WTC11 (cell line): ENCODE results near the gene ASAH2. TPM values are rescaled to one million over a fixed set of nuclear protein-coding genes. Genes with fewer than 3 reads are reported as not detected.

ENCODE experiments used
- ATAC-seq: fragments of 200-7000 bp; cut with Tn5 transposase; 2 replicates; pipeline ENCODE4 v1.10.0; 2021; ENCODE audit warnings: mild to moderate bottlenecking, moderate library complexity
- CTCF ChIA-PET: fragments of 300-600 bp; sonication (Branson Sonifier 250); formaldehyde crosslinking; loops from one replicate; lab custom pipeline; 2021; ENCODE audit warnings: antibody characterized with exemption; lab: Charles Lee
- POLR2A ChIA-PET: fragments of 350-600 bp; sonication (Branson Sonifier 250); formaldehyde crosslinking; loops from one replicate; lab custom pipeline; 2021; ENCODE audit warnings: antibody characterized with exemption; lab: Charles Lee
- DNase-seq: peaks from one replicate; pipeline ENCODE4 v3.0.0; 2021; ENCODE audit warnings: low spot score
- H3K27ac Mint-ChIP-seq: 2 replicates; pipeline ENCODE4 v1.8.0; 2021; ENCODE audit warnings: mixed read lengths
- H3K27me3 Mint-ChIP-seq: 2 replicates; pipeline ENCODE4 v1.8.0; 2021; ENCODE audit warnings: low read depth, mild to moderate bottlenecking, moderate library complexity, mixed read lengths
- H3K36me3 Mint-ChIP-seq: 2 replicates; pipeline ENCODE4 v1.8.0; 2021; ENCODE audit warnings: mixed read lengths
- H3K4me1 Mint-ChIP-seq: 2 replicates; pipeline ENCODE4 v1.8.0; 2022; ENCODE audit warnings: mixed read lengths
- H3K4me3 Mint-ChIP-seq: 2 replicates; pipeline ENCODE4 v1.8.0; 2021; ENCODE audit warnings: mild to moderate bottlenecking, moderate library complexity, mixed read lengths
- H3K9me3 Mint-ChIP-seq: 2 replicates; pipeline ENCODE4 v1.8.0; 2021; ENCODE audit warnings: mixed read lengths
- E2F5 ChIP-seq: sonication (generic); formaldehyde crosslinking; IDR thresholded peaks from 2 replicates; pipeline ENCODE4 v1.8.1; 2022; ENCODE audit warnings: mild to moderate bottlenecking, moderate library complexity, missing genetic modification reagents
- FOXP1 ChIP-seq: sonication (generic); formaldehyde crosslinking; IDR thresholded peaks from 2 replicates; pipeline ENCODE4 v1.8.0; 2022; ENCODE audit warnings: missing genetic modification reagents, mild to moderate bottlenecking, moderate library complexity, borderline replicate concordance
- NR1H2 ChIP-seq: sonication (generic); formaldehyde crosslinking; IDR thresholded peaks from 2 replicates; pipeline ENCODE4 v1.9.0; 2021; ENCODE audit warnings: mild to moderate bottlenecking, moderate library complexity, missing genetic modification reagents
- OVOL2 ChIP-seq: fragments of 250-450 bp; sonication (Bioruptor Pico); IDR thresholded peaks from 2 replicates; pipeline ENCODE4 v1.9.0; 2021; ENCODE audit warnings: mild to moderate bottlenecking, borderline replicate concordance
- TEAD1 ChIP-seq: sonication (generic); formaldehyde crosslinking; IDR thresholded peaks from 2 replicates; pipeline ENCODE4 v1.8.0; 2022; ENCODE audit warnings: mild to moderate bottlenecking, missing genetic modification reagents
- ZNF219 ChIP-seq: sonication (generic); formaldehyde crosslinking; IDR thresholded peaks from 2 replicates; pipeline ENCODE4 v1.8.0; 2023; ENCODE audit warnings: missing genetic modification reagents, mild to moderate bottlenecking, borderline replicate concordance
- total RNA-seq: library from RNA; stranded (reverse); gene quantifications from 3 replicates; pipeline ENCODE4 v1.2.3, GENCODE V29; 2021
- TF ChIP-seq, protein P1 (sequence below): sonication (generic); formaldehyde crosslinking; IDR thresholded peaks from 2 replicates; pipeline ENCODE4 v1.8.0; 2022; ENCODE audit warnings: mild to moderate bottlenecking, missing genetic modification reagents
- TF ChIP-seq, protein P2 (sequence below): sonication (generic); formaldehyde crosslinking; IDR thresholded peaks from 2 replicates; pipeline ENCODE4 v1.8.1; 2022; ENCODE audit warnings: missing genetic modification reagents, borderline replicate concordance
- TF ChIP-seq, protein P3 (sequence below): sonication (generic); formaldehyde crosslinking; IDR thresholded peaks from 2 replicates; pipeline ENCODE4 v1.8.0; 2023; ENCODE audit warnings: missing genetic modification reagents, mild to moderate bottlenecking, borderline replicate concordance

The ASAH2 gene
- total RNA-seq, 1 experiment from 2014 or later: 4.1 TPM

DNA sequence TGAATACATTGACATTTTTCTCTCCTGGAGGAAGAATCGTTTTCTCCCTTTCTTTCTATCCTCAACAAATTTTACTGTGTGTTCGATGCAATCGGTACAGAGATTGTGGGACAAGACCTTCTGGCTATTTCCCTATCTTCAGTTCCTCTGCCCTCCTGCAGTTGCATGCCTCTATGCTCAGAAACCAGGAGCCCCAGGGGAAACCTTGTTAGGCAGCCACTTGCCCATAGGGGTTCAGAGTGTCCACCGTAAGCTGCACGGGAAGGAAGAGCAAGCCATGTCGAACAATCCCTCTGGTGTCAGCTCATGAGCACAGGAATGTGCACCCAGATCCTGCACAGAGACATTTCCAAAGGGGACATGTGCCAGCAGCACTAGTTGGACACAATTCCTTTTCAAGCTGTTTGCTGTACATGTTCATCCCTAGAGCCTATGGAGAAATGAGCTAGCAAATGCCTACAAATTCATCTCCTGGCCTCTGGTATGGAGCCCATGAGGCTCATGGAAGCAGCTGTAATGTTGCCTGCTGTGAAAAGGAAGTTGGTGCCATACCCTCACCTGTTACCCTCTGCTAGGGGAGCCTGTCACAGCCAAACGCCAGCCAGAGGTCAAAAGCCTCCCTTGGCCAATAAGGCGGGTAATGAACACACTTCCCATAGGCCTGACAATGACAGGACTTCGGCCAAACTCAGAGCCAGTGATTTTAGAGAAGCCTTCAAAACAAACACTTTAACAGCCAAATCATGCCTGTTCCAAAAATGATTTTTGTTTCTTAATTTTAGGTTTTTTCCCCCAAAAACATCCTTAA is 35.9 kb upstream of the ASAH2 start (continued):
- TF ChIP-seq, protein P1, sequence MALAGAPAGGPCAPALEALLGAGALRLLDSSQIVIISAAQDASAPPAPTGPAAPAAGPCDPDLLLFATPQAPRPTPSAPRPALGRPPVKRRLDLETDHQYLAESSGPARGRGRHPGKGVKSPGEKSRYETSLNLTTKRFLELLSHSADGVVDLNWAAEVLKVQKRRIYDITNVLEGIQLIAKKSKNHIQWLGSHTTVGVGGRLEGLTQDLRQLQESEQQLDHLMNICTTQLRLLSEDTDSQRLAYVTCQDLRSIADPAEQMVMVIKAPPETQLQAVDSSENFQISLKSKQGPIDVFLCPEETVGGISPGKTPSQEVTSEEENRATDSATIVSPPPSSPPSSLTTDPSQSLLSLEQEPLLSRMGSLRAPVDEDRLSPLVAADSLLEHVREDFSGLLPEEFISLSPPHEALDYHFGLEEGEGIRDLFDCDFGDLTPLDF (CRISPR knock-in tag): no peak
- TF ChIP-seq, all 79 proteins: peak for 0

GRCh38 chr10:50286517-50286916 is 35.2 kb upstream of the ASAH2 start:
- no peak for ATAC-seq
- ChIA-PET CTCF (interaction anchor here (1.2 kb wide), 1 partner anchor 11 kb away, joined by 3 read pairs; no protein-coding TSS in a partner anchor), POLR2A (no interaction called here)
- Mint-ChIP-seq H3K4me3 (no peak overlapping the region), H3K27ac (no peak overlapping the region), H3K36me3 (no peaks in the 10 kb centered on the region), H3K4me1 (peaks cover 4% of the 10 kb centered on the region; the same call in 1 of the 2 replicates), H3K9me3 (peaks cover 4% of the 10 kb centered on the region), H3K27me3 (no peaks in the 10 kb centered on the region)
- DNase-seq: no peak
- TF ChIP-seq, protein P2, sequence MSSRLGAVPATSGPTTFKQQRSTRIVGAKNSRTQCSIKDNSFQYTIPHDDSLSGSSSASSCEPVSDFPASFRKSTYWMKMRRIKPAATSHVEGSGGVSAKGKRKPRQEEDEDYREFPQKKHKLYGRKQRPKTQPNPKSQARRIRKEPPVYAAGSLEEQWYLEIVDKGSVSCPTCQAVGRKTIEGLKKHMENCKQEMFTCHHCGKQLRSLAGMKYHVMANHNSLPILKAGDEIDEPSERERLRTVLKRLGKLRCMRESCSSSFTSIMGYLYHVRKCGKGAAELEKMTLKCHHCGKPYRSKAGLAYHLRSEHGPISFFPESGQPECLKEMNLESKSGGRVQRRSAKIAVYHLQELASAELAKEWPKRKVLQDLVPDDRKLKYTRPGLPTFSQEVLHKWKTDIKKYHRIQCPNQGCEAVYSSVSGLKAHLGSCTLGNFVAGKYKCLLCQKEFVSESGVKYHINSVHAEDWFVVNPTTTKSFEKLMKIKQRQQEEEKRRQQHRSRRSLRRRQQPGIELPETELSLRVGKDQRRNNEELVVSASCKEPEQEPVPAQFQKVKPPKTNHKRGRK (CRISPR knock-in tag): no peak
- TF ChIP-seq NR1H2: no peak

- H3K9me3 Mint-ChIP-seq: peaks cover 4% of the 10 kb centered on the region
- peaks cover 15% of the 10 kb centered on the region for H3K4me1 Mint-ChIP-seq
- H3K36me3 Mint-ChIP-seq: no peaks in the 10 kb centered on the region
- DNase-seq: no peak
- TF ChIP-seq E2F5 (CRISPR knock-in tag): no peak
- TF ChIP-seq, protein P3, sequence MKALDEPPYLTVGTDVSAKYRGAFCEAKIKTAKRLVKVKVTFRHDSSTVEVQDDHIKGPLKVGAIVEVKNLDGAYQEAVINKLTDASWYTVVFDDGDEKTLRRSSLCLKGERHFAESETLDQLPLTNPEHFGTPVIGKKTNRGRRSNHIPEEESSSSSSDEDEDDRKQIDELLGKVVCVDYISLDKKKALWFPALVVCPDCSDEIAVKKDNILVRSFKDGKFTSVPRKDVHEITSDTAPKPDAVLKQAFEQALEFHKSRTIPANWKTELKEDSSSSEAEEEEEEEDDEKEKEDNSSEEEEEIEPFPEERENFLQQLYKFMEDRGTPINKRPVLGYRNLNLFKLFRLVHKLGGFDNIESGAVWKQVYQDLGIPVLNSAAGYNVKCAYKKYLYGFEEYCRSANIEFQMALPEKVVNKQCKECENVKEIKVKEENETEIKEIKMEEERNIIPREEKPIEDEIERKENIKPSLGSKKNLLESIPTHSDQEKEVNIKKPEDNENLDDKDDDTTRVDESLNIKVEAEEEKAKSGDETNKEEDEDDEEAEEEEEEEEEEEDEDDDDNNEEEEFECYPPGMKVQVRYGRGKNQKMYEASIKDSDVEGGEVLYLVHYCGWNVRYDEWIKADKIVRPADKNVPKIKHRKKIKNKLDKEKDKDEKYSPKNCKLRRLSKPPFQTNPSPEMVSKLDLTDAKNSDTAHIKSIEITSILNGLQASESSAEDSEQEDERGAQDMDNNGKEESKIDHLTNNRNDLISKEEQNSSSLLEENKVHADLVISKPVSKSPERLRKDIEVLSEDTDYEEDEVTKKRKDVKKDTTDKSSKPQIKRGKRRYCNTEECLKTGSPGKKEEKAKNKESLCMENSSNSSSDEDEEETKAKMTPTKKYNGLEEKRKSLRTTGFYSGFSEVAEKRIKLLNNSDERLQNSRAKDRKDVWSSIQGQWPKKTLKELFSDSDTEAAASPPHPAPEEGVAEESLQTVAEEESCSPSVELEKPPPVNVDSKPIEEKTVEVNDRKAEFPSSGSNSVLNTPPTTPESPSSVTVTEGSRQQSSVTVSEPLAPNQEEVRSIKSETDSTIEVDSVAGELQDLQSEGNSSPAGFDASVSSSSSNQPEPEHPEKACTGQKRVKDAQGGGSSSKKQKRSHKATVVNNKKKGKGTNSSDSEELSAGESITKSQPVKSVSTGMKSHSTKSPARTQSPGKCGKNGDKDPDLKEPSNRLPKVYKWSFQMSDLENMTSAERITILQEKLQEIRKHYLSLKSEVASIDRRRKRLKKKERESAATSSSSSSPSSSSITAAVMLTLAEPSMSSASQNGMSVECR (CRISPR knock-in tag): no peak
- TF ChIP-seq OVOL2: no peak
- TF ChIP-seq FOXP1 (CRISPR knock-in tag): no peak
- H3K4me3 Mint-ChIP-seq: no peak overlapping the region
- no peak overlapping the region for H3K27ac Mint-ChIP-seq
- no peak for ATAC-seq
- POLR2A ChIA-PET: no interaction called here
- CTCF ChIA-PET: interaction anchor here (1.1 kb wide), 1 partner anchor 29 kb away, joined by 3 read pairs; no protein-coding TSS in a partner anchor
- no peaks in the 10 kb centered on the region for H3K27me3 Mint-ChIP-seq
Observed at GRCh38 chr10:50281967-50282522, 30.7 kb upstream of the ASAH2 start.

GRCh38 chr10:50281210-50281966 is 30.1 kb upstream of the ASAH2 start:
- no peak overlapping the region for H3K27ac Mint-ChIP-seq
- peaks cover 4% of the 10 kb centered on the region for H3K9me3 Mint-ChIP-seq
- DNase-seq (no peak), ATAC-seq (no peak)
- TF ChIP-seq TEAD1 (no peak), ZNF219 (CRISPR knock-in tag) (no peak)
- no peaks in the 10 kb centered on the region for H3K36me3 Mint-ChIP-seq
- no peak overlapping the region for H3K4me3 Mint-ChIP-seq
- peaks cover 5% of the 10 kb centered on the region; the same call in 1 of the 2 replicates for H3K27me3 Mint-ChIP-seq
- H3K4me1 Mint-ChIP-seq: peaks cover 15% of the 10 kb centered on the region
- POLR2A ChIA-PET: no interaction called here
- CTCF ChIA-PET: no interaction called here
